ENCODE data around the gene INTS1. TPM values are rescaled to one million over a fixed set of nuclear protein-coding genes. Genes with fewer than 3 reads are reported as not detected.
A peak's percentile ranks its signal among the peaks of the same experiment; 100 is the strongest.

INTS1 gene
- total and polyA plus RNA-seq, 2 donors (not counting 1 experiment from before 2014, with no cell fraction given), result 128 to 160 TPM

DNA sequence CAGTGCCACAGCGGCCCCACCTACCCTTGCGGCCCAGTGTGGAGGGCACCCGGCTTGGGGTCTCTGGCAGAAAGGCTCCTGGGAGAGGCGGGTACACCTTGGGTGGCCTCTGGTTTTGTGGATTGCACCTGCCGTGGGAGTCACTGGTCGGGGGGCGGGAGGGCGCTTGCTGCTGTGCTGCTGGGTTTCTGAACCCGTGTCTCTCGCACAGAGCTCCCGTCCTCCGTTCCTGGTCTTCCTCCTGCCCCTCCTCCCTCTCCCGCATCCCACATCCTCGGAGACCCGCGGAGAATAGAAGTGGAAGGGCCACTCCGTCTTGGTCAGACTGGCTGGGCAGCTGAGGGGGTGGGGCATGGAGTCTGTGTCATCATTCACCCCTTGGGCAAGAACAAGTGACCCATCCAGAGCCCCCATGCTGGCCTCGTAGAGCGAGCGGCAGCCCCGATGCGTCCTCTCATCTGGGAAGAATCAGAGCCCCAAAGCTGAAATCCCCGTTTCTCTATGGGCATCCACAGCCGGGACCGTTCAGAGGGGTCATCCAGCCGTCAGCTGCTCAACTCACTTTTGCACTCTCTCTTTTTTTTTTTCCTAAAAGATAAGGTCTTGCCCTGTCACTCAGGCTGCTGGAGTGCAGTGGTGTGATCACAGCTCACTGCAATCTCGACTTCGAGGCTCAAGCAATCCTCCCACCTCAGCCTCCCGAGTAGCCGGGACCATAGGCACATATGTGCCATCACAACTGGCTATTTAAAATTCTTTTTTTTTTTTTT, 30.3 kb upstream of the INTS1 start:
- H3K4me1 ChIP-seq (ENCODE audit: control insufficient read depth in 2 of 2, insufficient read depth in 2 of 2, low read length in 2 of 2), result peaks cover 24 to 38% of the 10 kb centered on the region in 2 donors
- CTCF ChIA-PET, result no interaction called here
- H2AFZ ChIP-seq (ENCODE audit: insufficient read depth, low read depth, low read length, poor library complexity, severe bottlenecking), result no peak overlapping the region
- H3K9ac ChIP-seq (ENCODE audit: low read length), result no peak overlapping the region
- H3K9me3 ChIP-seq (ENCODE audit: control extremely low read depth in 1 of 3, control insufficient read depth in 2 of 3, insufficient read depth in 1 of 3, low read length in 2 of 3), result no peaks in the 10 kb centered on the region
- H3K4me1 Mint-ChIP-seq, result peaks cover 30% of the 10 kb centered on the region
- WGBS (ENCODE audit: insufficient coverage), result 91% methylated on average over 16 of the region's 30 CpGs
- H3K27ac ChIP-seq (ENCODE audit: low read length in 2 of 2), result no peak overlapping the region
- H4K20me1 ChIP-seq (ENCODE audit: control insufficient read depth, insufficient read depth, low read length, poor library complexity, severe bottlenecking), result peaks cover 84% of the 10 kb centered on the region
- H3K4me2 ChIP-seq (replicated peaks; ENCODE audit: low read depth, low read length, poor library complexity, severe bottlenecking), result no peak overlapping the region
- intact Hi-C loops (cut with micrococcal nuclease), result no loop called here
- H3K27me3 ChIP-seq (replicated peaks in 1 of 4; ENCODE audit: control extremely low read depth in 1 of 4, control insufficient read depth in 3 of 4, insufficient read depth in 4 of 4, low read length in 3 of 4), result no peaks in the 10 kb centered on the region
- TF ChIP-seq, protein P1, sequence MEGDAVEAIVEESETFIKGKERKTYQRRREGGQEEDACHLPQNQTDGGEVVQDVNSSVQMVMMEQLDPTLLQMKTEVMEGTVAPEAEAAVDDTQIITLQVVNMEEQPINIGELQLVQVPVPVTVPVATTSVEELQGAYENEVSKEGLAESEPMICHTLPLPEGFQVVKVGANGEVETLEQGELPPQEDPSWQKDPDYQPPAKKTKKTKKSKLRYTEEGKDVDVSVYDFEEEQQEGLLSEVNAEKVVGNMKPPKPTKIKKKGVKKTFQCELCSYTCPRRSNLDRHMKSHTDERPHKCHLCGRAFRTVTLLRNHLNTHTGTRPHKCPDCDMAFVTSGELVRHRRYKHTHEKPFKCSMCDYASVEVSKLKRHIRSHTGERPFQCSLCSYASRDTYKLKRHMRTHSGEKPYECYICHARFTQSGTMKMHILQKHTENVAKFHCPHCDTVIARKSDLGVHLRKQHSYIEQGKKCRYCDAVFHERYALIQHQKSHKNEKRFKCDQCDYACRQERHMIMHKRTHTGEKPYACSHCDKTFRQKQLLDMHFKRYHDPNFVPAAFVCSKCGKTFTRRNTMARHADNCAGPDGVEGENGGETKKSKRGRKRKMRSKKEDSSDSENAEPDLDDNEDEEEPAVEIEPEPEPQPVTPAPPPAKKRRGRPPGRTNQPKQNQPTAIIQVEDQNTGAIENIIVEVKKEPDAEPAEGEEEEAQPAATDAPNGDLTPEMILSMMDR (IDR thresholded peaks at IDR 0.05), result no peak
- TF ChIP-seq EZH2 (IDR thresholded peaks at IDR 0.05; ENCODE audit: borderline replicate concordance, insufficient read depth, low read depth, low read length, poor library complexity, severe bottlenecking), result no peak
- H3K79me2 ChIP-seq (ENCODE audit: control insufficient read depth, insufficient read depth, low read length), result peaks cover 77% of the 10 kb centered on the region
- no peak for ATAC-seq (ENCODE audit: low read depth)
- H3K27ac Mint-ChIP-seq, result peak overlapping the region; percentile 15
- H3K9me3 Mint-ChIP-seq (ENCODE audit: insufficient read depth), result no peaks in the 10 kb centered on the region
- H3K4me3 ChIP-seq (ENCODE audit: control extremely low read depth in 1 of 5, extremely low read depth in 1 of 5, insufficient read depth in 1 of 5, low read depth in 2 of 5, low read length in 4 of 5), result no peak overlapping the region
- H3K27me3 Mint-ChIP-seq, result no peaks in the 10 kb centered on the region
- POLR2A ChIA-PET, result interaction anchor here (1.2 kb wide), 1 partner anchor 22 kb away, joined by 3 read pairs; no protein-coding TSS in a partner anchor
- DNase-seq, result no peak
- peaks cover 0 to 29% of the 10 kb centered on the region in 2 experiments for H3K36me3 ChIP-seq (replicated peaks in 1 of 2; ENCODE audit: control extremely low read depth in 1 of 2, control insufficient read depth in 1 of 2, extremely low read depth in 1 of 2, insufficient read depth in 2 of 2, low read length in 1 of 2)
- H3K4me3 Mint-ChIP-seq, result no peak overlapping the region

Data from B cell (primary cell).